GM21367 (cell line): Measurements from ENCODE around the gene TDRD12.
"Not testable (repeated sequence)": the region's sequence is repeated elsewhere in the genome, so short reads cannot be mapped to it uniquely, and the experiment has no call there.

ENCODE experiments used
- ATAC-seq: cut with Tn5 transposase; IDR thresholded peaks from one replicate; pipeline ENCODE4 v1.9.1; 2021; ENCODE audit not compliant: unreplicated experiment

TDRD12 gene

GRCh38 chr19:32746631-32747196 lies 27.1 kb downstream of the TDRD12 start:
- not testable (repeated sequence) for ATAC-seq

- no peak for ATAC-seq
Measured at GRCh38 chr19:32748497-32748896, 28.9 kb downstream of the TDRD12 start.

DNA sequence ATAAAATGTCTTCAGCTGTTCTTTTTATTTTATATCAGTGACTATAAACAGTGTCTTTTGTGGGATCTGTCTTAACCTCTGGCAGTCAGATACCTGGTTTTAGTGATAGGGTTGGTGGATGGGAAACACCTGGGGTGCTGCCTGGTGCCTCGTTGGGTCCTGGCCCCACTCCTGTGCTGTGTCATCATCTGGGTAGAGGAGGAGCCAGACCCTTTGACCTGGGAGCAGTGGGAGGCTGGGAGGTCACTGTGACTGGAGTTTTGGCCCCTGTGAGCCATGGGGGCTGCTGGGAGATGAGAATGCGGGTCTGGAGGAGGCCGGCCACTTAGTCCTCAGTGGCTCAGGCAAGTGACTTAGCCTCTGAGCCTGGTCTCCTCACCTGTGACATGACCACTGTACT lies 29.4 kb downstream of the TDRD12 start:
- ATAC-seq: no peak

- no peak for ATAC-seq
Measured at GRCh38 chr19:32749361-32749760, 29.8 kb downstream of the TDRD12 start.

GRCh38 chr19:32750441-32751055 lies 31.0 kb downstream of the TDRD12 start:
- no peak for ATAC-seq

- no peak for ATAC-seq
Measured at GRCh38 chr19:32751066-32751465, 31.5 kb downstream of the TDRD12 start.

DNA sequence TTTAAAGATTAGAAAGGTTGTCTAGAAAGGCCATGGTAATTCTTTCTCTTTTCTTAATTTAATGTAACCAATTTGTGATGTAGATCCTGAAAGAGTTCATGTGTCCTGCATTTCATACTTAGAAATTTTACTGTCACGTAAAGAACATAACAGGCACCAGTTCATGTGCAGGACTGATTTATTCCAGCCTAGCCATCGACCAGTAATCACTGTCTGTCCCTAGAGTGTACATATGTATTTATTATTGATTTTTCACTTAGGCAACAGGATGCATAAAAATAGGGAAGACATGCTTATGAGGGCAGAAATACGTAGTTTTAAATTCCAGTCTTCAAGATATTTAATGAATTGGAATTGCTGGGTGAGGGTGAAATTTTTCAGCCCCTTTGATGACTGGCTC lies 37.6 kb downstream of the TDRD12 start:
- ATAC-seq: no peak

DNA sequence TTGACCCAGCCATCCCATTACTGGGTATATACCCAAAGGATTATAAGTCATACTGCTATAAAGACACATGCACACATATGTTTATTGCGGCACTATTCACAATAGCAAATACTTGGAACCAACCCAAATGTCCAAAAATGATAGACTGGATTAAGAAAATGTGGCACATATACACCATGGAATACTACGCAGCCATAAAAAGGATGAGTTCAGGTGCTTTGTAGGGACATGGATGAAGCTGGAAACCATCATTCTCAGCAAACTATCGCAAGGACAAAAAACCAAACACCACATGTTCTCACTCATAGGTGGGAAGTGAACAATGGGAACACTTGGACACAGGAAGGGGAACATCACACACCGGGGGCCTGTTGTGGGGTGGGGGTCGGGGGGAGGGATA lies 45.8 kb downstream of the TDRD12 start:
- not testable (repeated sequence) for ATAC-seq

GRCh38 chr19:32767951-32768679 lies 48.5 kb downstream of the TDRD12 start:
- ATAC-seq: no peak

- no peak for ATAC-seq
Measured at GRCh38 chr19:32771596-32771995, 52.0 kb downstream of the TDRD12 start.

DNA sequence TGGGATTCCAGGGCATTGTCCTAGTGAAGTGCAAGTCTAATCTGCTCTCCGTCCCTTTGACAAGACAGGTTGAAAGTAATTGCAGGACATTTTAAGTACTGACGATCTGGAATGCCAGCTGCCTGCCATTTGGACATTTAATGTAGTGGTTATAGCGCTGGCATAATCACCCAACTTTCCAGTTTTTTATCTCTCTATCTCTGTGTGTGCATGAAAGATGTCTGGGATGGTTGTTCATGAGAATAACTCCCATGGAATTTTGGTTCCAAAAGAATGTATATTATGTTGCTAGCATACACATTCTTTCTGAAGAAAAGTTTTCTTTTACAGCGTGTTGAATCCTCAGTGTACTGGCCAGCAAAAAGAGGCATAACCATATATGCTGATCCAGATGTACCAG lies 53.6 kb downstream of the TDRD12 start:
- no peak for ATAC-seq

DNA sequence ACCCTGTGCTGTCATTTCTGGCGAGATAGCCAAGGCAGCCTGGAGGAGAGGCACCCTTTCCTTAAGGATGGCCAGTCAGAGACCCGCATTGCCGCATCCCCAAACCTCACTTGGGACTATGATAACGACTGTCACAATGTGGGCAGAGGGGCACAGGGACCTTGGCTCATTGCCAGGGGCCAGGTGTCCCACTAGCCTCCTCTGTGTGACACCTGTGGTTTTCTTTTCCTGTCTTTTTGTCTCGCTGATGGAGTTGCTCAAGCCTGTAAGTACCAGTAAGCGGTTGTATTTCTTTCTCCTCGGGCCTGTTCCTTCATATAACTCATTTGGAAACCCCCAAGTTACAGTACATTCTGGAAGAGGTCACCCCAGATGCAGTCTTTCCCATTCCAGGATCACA lies 59.5 kb downstream of the TDRD12 start:
- ATAC-seq: no peak

DNA sequence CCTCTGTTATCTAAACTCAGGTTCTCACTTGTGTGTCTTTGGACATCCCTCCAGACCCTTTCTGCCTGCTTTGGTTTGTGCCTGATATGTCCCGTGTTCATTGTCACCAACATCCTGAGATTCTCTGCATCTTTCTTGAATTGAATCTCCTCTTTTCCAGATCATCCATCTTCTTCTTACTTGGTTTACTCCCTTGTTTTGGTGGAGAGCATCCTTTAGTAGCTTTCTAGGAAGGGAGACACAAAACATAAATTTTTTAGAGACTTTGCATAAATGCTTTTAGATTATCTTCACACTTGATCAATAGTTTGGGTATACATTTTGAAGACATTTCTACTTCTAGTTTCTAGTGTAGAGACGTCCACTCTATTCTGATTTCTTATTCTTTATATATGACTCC lies 61.7 kb downstream of the TDRD12 start:
- no peak for ATAC-seq

DNA sequence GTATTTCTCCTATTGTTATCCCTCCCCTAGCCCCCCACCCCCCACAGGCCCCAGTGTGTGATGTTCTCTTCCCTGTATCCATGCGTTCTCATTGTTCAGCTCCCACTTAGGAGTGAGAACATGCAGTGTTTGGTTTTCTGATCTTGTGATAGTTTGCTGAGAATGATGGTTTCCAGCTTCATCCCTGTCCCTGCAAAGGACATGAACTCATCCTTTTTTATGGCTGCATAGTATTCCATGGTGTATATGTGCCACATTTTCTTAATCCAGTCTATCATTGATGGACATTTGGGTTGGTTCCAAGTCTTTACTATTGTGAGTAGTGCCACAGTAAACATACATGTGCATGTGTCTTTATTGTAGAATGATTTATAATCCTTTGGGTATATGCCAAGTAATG lies 62.5 kb downstream of the TDRD12 start:
- not testable (repeated sequence) for ATAC-seq

DNA sequence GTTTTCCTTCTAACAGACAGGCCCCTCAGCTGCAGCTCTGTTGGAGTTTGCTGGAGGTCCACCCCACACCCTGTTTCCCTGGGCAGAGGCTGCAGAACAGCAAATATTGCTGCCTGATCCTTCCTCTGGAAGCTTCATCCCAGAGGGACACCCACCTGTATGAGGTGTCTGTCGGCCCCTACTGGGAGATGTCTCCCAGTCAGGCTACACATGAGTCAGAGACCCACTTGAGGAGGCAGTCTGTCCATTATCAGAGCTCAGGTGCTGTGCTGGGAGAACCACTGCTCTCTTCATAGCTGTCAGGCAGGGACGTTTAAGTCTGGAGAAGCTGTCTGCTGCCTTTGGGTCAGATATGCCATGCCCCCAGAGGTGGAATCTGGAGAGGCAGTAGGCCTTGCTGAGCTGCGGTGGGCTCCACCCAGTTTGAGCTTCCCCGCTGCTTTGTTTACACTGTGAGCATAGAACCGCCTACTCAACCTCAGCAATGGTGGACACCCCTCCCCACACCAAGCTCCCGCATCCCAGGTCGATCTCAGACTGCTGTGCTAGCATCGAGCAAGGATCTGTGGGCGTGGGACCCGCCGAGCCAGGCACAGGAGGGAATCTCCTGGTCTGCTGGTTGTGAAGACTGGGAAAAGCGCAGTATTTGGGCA lies 67.7 kb downstream of the TDRD12 start:
- ATAC-seq: not testable (repeated sequence)

GRCh38 chr19:32787895-32788294 lies 68.3 kb downstream of the TDRD12 start:
- ATAC-seq: not testable (repeated sequence)

- no peak for ATAC-seq
Measured at GRCh38 chr19:32789429-32789828, 69.9 kb downstream of the TDRD12 start.

DNA sequence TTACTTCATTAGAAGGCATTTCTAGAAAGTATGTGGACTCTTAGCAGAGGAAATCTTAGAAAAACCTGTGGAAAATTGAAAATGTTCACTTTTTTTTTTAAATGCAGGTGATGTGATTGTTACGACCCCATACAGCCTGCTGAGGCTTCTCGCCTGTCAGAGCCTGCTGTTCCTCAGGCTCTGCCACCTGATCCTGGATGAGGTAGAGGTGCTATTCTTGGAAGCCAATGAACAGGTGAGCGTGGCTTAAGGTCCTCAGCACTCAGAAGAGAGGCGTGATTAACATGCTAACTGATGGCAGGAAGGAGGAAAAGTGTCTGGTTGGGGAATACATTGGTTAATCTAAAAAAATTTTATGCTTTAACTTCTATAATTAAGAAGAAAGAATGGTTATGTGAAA lies 78.6 kb downstream of the TDRD12 start:
- ATAC-seq: no peak

DNA sequence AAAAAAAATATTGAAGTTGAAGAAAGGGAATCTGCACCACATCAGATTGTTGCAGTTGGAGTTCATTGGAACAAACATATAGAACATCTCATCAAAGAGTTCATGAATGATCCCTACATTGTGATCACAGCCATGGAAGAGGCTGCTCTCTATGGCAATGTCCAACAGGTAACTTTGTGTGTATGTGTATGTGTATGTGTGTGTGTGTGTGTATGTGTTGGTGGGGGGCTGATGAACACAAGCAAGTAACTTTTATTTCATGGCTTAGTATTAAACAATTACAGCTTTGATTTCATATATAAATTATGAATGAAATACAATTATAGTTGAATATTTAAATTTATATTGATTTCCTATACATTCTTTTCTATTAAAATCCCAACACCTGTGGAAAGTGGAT lies 80.6 kb downstream of the TDRD12 start:
- no peak for ATAC-seq

DNA sequence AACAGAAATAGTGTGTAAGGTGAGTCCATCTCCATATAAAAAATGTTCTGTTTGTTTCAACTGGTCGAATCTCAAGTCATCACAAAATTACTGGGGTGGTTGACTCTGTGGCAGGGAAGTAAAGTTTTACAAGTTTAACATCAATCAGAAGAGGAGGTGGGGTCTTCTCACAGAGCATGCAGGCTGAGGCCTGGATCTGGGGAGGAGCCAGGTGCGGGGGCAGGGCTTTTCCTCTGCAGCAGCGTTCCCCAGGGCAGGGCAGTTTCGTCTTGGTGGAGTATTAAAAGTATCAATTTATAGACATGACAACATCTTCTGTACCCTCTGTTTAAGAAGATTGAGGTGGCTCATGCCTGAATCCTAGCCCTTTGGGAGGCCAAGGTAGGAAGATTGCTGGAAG lies 81.2 kb downstream of the TDRD12 start:
- no peak for ATAC-seq

GRCh38 chr19:32802840-32803239 lies 83.3 kb downstream of the TDRD12 start:
- no peak for ATAC-seq

DNA sequence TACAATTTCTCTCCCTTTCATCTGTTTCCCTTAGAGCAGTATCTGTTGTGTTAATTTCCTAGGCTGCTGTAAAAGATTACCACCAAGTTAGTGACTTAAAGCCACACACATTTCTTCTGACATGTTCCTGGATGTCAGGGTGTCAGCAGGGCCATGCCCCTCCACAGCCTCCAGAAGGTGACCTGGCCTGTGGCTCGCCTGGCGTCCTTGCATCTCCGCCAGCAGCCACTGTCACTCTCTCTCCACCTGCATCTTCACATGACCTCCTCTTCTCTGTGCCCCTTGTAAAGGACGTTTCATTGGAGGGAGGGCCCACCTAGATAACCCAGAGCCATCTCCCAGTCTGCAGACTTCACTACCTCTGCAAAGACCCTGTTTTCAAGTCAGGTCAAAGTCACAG lies 88.7 kb downstream of the TDRD12 start:
- ATAC-seq: no peak
